ENCODE data around the gene HASPIN. TPM values are rescaled to one million over a fixed set of nuclear protein-coding genes. Genes with fewer than 3 reads are reported as not detected.

Gene HASPIN
- total and polyA plus RNA-seq, 3 donors from 2014 or later = 14.9 to 20.5 (median 16.7) TPM

GRCh38 chr17:3685174-3685573 lies 38.5 kb upstream of the HASPIN start:
- no peak overlapping the region for H3K4me3 ChIP-seq
- no peak overlapping the region for H3K27ac ChIP-seq
- H3K4me1 ChIP-seq = no peaks in the 10 kb centered on the region
- intact Hi-C loops (cut with DNase I; ENCODE audit: low total_unique reads) = no loop called here
- H3K9me3 ChIP-seq = no peaks in the 10 kb centered on the region
- TF ChIP-seq POLR2A (IDR thresholded peaks at IDR 0.05) (no peak), CTCF (IDR thresholded peaks at IDR 0.05) (no peak)
- H3K27me3 ChIP-seq = no peaks in the 10 kb centered on the region
- 46 to 56% methylated on average over 6 to 13 of the region's 13 CpGs for WGBS, 2 donors
- no peak for DNase-seq
- no peaks in the 10 kb centered on the region for H3K36me3 ChIP-seq (ENCODE audit: low read depth, missing control alignments)

- Histone ChIP-seq H3K36me3 (ENCODE audit: low read depth, missing control alignments) (no peaks in the 10 kb centered on the region), H3K4me3 (no peak overlapping the region), H3K4me1 (no peaks in the 10 kb centered on the region), H3K9me3 (no peaks in the 10 kb centered on the region), H3K27ac (no peak overlapping the region), H3K27me3 (no peaks in the 10 kb centered on the region)
- DNase-seq = no peak
- TF ChIP-seq POLR2A (IDR thresholded peaks at IDR 0.05) (no peak), CTCF (IDR thresholded peaks at IDR 0.05) (no peak)
- intact Hi-C loops (cut with DNase I; ENCODE audit: low total_unique reads) = no loop called here
- 65 to 68% methylated on average over 11 to 18 of the region's 19 CpGs for WGBS, 2 donors
These were observed 35.6 kb upstream of the HASPIN start for GRCh38 chr17:3688027-3688553.

GRCh38 chr17:3688852-3689261 lies 34.8 kb upstream of the HASPIN start:
- Histone ChIP-seq H3K36me3 (ENCODE audit: low read depth, missing control alignments) (no peaks in the 10 kb centered on the region), H3K4me1 (no peaks in the 10 kb centered on the region), H3K9me3 (no peaks in the 10 kb centered on the region), H3K27ac (no peak overlapping the region), H3K4me3 (no peak overlapping the region), H3K27me3 (no peaks in the 10 kb centered on the region)
- intact Hi-C loops (cut with DNase I; ENCODE audit: low total_unique reads) = no loop called here
- no peak for TF ChIP-seq POLR2A (IDR thresholded peaks at IDR 0.05)
- no peak for TF ChIP-seq CTCF (IDR thresholded peaks at IDR 0.05)
- no peak for DNase-seq
- WGBS, 2 donors = 86 to 88% methylated on average over 3 to 14 of the region's 14 CpGs

GRCh38 chr17:3689262-3690093 lies 34.2 kb upstream of the HASPIN start:
- no peak for DNase-seq
- H3K9me3 ChIP-seq = no peaks in the 10 kb centered on the region
- H3K4me3 ChIP-seq = no peak overlapping the region
- H3K4me1 ChIP-seq = no peaks in the 10 kb centered on the region
- no peaks in the 10 kb centered on the region for H3K36me3 ChIP-seq (ENCODE audit: low read depth, missing control alignments)
- 87 to 91% methylated on average over 28 to 44 of the region's 44 CpGs for WGBS, 2 donors
- no peak overlapping the region for H3K27ac ChIP-seq
- intact Hi-C loops (cut with DNase I; ENCODE audit: low total_unique reads) = no loop called here
- TF ChIP-seq POLR2A (IDR thresholded peaks at IDR 0.05) = no peak
- no peak for TF ChIP-seq CTCF (IDR thresholded peaks at IDR 0.05)
- no peaks in the 10 kb centered on the region for H3K27me3 ChIP-seq

Data from testis (tissue), 3 donors.